Measurements from ENCODE around the gene CPEB1.

DNA sequence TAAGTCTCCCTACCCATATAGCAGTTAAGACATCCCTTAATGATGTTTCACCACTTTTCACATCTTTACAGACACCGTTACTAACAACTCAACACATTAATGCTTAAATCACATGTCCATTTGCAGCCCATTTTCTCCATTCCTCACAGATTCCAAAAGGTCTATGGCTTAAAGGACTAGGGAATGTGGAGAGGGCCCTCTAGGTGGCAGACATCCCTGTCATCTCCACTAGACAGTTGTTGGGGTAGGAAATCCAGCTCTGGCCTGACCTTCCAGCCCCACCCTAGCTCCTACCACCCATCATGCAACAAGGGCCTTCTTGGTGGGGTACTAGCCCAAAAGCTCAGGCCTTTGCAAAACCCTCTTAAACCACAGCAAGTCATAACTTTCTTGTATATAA, 25.2 kb downstream of the CPEB1 start:
- TF ChIP-seq CTCF (conservative IDR thresholded peaks at IDR 0.05) (peak; percentile 25), ZFX (IDR thresholded peaks at IDR 0.05) (no peak)

Measured in C4-2B (cell line).